GM13977 (cell line): ENCODE measurements around the gene METTL5.
A peak's percentile ranks its signal among the peaks of the same experiment; 100 is the strongest.

Source experiments
- DNase-seq: peaks from one replicate; pipeline ENCODE4 v3.0.0; 2012; ENCODE audit warnings: low spot score
- CTCF ChIP-seq: IDR thresholded peaks from 2 replicates; pipeline ENCODE4 v1.5.1; 2012; ENCODE audit warnings: mild to moderate bottlenecking, control low read depth; ENCODE audit not compliant: insufficient read depth; ENCODE audit errors: extremely low read depth, missing control alignments
- in situ Hi-C: fragments of 300-500 bp; cut with MboI; formaldehyde crosslinking; loops from one replicate; pipeline ENCODE4 v1.12.0; 2022; ENCODE audit warnings: low sequenced_read_pairs, low pct_unique_long_range_greater_than_20kb, mixed read lengths, inconsistent platforms; ENCODE audit not compliant: unreplicated experiment

Gene METTL5

GRCh38 chr2:169772651-169773050, 52.1 kb downstream of the METTL5 start:
- in situ Hi-C loops, result no loop called here
- TF ChIP-seq CTCF, result no peak

GRCh38 chr2:169771612-169772011, 53.1 kb downstream of the METTL5 start:
- TF ChIP-seq CTCF, result no peak
- DNase-seq, result no peak
- in situ Hi-C loops, result no loop called here

More at GRCh38 chr2:169772651-169773050, 52.1 kb downstream of the METTL5 start:
- DNase-seq, result no peak

- DNase-seq, result no peak
- in situ Hi-C loops, result no loop called here
- no peak for TF ChIP-seq CTCF
Measured at GRCh38 chr2:169771021-169771420, 53.7 kb downstream of the METTL5 start.

- TF ChIP-seq CTCF, result no peak
- DNase-seq, result peak; percentile 44
- in situ Hi-C loops, result no loop called here
Measured at GRCh38 chr2:169768262-169768995, 56.3 kb downstream of the METTL5 start.

- peak; percentile 73 for DNase-seq
- peak; percentile 59 for TF ChIP-seq CTCF
- in situ Hi-C loops, result no loop called here
Measured at GRCh38 chr2:169767243-169767888, 57.3 kb downstream of the METTL5 start.

- no peak for TF ChIP-seq CTCF
- no peak for DNase-seq
- in situ Hi-C loops, result no loop called here
Measured at GRCh38 chr2:169765523-169765922, 59.2 kb downstream of the METTL5 start.
